Measurements from ENCODE around the gene ARFIP1. TPM values are rescaled to one million over a fixed set of nuclear protein-coding genes. Genes with fewer than 3 reads are reported as not detected.
"Not testable (repeated sequence)": the region's sequence is repeated elsewhere in the genome, so short reads cannot be mapped to it uniquely, and the experiment has no call there.

ARFIP1 gene
- 44.4 TPM for total RNA-seq

- peak; percentile 98 for DNase-seq (ENCODE audit: low spot score)
Observed at GRCh38 chr4:152779513-152780266, at the start of gene ARFIP1, which contains the start of gene TIGD4. Gene ARFIP1, plus strand, starts transcription at chr4:152779954. Its CDS starts 49,680 bp downstream, at chr4:152829634. Gene TIGD4, minus strand, starts transcription at chr4:152779730. Its CDS starts 8,726 bp downstream, at chr4:152771004.

GRCh38 chr4:152731997-152732396, 47.8 kb upstream of the ARFIP1 start:
- DNase-seq (ENCODE audit: low spot score) = no peak

GRCh38 chr4:152734015-152734698, 45.6 kb upstream of the ARFIP1 start:
- DNase-seq (ENCODE audit: low spot score) = no peak

GRCh38 chr4:152734699-152735050, 45.1 kb upstream of the ARFIP1 start:
- no peak for DNase-seq (ENCODE audit: low spot score)

- DNase-seq (ENCODE audit: low spot score) = no peak
Observed at GRCh38 chr4:152735396-152735859, 44.3 kb upstream of the ARFIP1 start.

- DNase-seq (ENCODE audit: low spot score) = no peak
Observed at GRCh38 chr4:152735906-152736305, 43.8 kb upstream of the ARFIP1 start.

GRCh38 chr4:152738827-152739226, 40.9 kb upstream of the ARFIP1 start:
- no peak for DNase-seq (ENCODE audit: low spot score)

- no peak for DNase-seq (ENCODE audit: low spot score)
Observed at GRCh38 chr4:152747444-152747843, 32.3 kb upstream of the ARFIP1 start.

GRCh38 chr4:152748619-152749018, 31.1 kb upstream of the ARFIP1 start:
- no peak for DNase-seq (ENCODE audit: low spot score)

GRCh38 chr4:152763796-152764195, 16.0 kb upstream of the ARFIP1 start:
- DNase-seq (ENCODE audit: low spot score) = no peak

GRCh38 chr4:152765069-152765737, 14.6 kb upstream of the ARFIP1 start:
- not testable (repeated sequence) for DNase-seq (ENCODE audit: low spot score)

- DNase-seq (ENCODE audit: low spot score) = no peak
Observed at GRCh38 chr4:152771741-152772533, 7.8 kb upstream of the ARFIP1 start.

GRCh38 chr4:152773339-152773738, 6.4 kb upstream of the ARFIP1 start:
- DNase-seq (ENCODE audit: low spot score) = no peak

- DNase-seq (ENCODE audit: low spot score) = no peak
Observed at GRCh38 chr4:152773953-152774352, 5.8 kb upstream of the ARFIP1 start.

- DNase-seq (ENCODE audit: low spot score) = no peak
Observed at GRCh38 chr4:152776352-152776751, 3.4 kb upstream of the ARFIP1 start.

- DNase-seq (ENCODE audit: low spot score) = no peak
Observed at GRCh38 chr4:152777488-152777887, 2.3 kb upstream of the ARFIP1 start.

- DNase-seq (ENCODE audit: low spot score) = no peak
Observed at GRCh38 chr4:152778656-152779512, 870 bp upstream of the ARFIP1 start.

GRCh38 chr4:152780267-152780778, 569 bp downstream of the ARFIP1 start:
- DNase-seq (ENCODE audit: low spot score) = no peak

- DNase-seq (ENCODE audit: low spot score) = no peak
Observed at GRCh38 chr4:152784490-152785350, 5.0 kb downstream of the ARFIP1 start.
